ENCODE results near the gene NUMB. TPM values are rescaled to one million over a fixed set of nuclear protein-coding genes. Genes with fewer than 3 reads are reported as not detected.

Gene NUMB
- total RNA-seq, 4 donors from 2014 or later, result 27.7 to 52.8 (median 34.2) TPM

GRCh38 chr14:73307261-73307660 lies 151.1 kb downstream of the NUMB start:
- intact Hi-C loops (cut with DNase I), result no loop called here
- Histone ChIP-seq H3K27me3 (no peaks in the 10 kb centered on the region), H3K27ac (no peak overlapping the region), H3K9me3 (no peaks in the 10 kb centered on the region), H3K36me3 (no peaks in the 10 kb centered on the region), H3K4me3 (no peak overlapping the region), H3K4me1 (peaks cover 0 to 15% (median 0%) of the 10 kb centered on the region in 3 donors)
- no peak for TF ChIP-seq POLR2A (IDR thresholded peaks at IDR 0.05)
- TF ChIP-seq CTCF (IDR thresholded peaks at IDR 0.05), result no peak
- 93 to 95% methylated on average over 3 of the region's 3 CpGs for WGBS, 2 donors
- no peak for DNase-seq

GRCh38 chr14:73305499-73305898 lies 152.8 kb downstream of the NUMB start:
- H3K9me3 ChIP-seq, result no peaks in the 10 kb centered on the region
- no peak overlapping the region for H3K27ac ChIP-seq
- TF ChIP-seq POLR2A (IDR thresholded peaks at IDR 0.05), result no peak
- TF ChIP-seq CTCF (IDR thresholded peaks at IDR 0.05), result no peak
- intact Hi-C loops (cut with DNase I), result no loop called here
- no peak overlapping the region for H3K4me3 ChIP-seq
- peaks cover 0 to 5% (median 0%) of the 10 kb centered on the region in 3 donors for H3K4me1 ChIP-seq
- no peaks in the 10 kb centered on the region for H3K36me3 ChIP-seq
- no peaks in the 10 kb centered on the region for H3K27me3 ChIP-seq
- WGBS, 2 donors, result 62 to 78% methylated on average over 3 of the region's 3 CpGs
- no peak for DNase-seq

GRCh38 chr14:73295198-73295796 lies 163.0 kb downstream of the NUMB start:
- Histone ChIP-seq H3K9me3 (no peaks in the 10 kb centered on the region), H3K27me3 (no peaks in the 10 kb centered on the region), H3K4me3 (no peak overlapping the region), H3K27ac (no peak overlapping the region), H3K36me3 (peaks cover 0 to 43% (median 0%) of the 10 kb centered on the region in 3 donors), H3K4me1 (peaks cover 0 to 2% (median 0%) of the 10 kb centered on the region in 3 donors)
- no peak for DNase-seq
- intact Hi-C loops (cut with DNase I), result loop anchor here (5.0 kb wide), 1 partner anchor 177 kb away; no protein-coding TSS in a partner anchor
- 56 to 82% methylated on average over 1 of the region's 1 CpG for WGBS, 2 donors
- peak; percentile 36 to 74 (median 66) for TF ChIP-seq CTCF (IDR thresholded peaks at IDR 0.05)
- no peak for TF ChIP-seq POLR2A (IDR thresholded peaks at IDR 0.05)

GRCh38 chr14:73293782-73294781 lies 164.3 kb downstream of the NUMB start:
- WGBS, 2 donors, result 87 to 94% methylated on average over 11 to 12 of the region's 12 CpGs
- Histone ChIP-seq H3K36me3 (peaks cover 0 to 50% (median 0%) of the 10 kb centered on the region in 3 donors), H3K4me3 (no peak overlapping the region), H3K27ac (no peak overlapping the region), H3K27me3 (no peaks in the 10 kb centered on the region), H3K4me1 (peaks cover 0 to 14% (median 0%) of the 10 kb centered on the region in 3 donors), H3K9me3 (no peaks in the 10 kb centered on the region)
- TF ChIP-seq POLR2A (IDR thresholded peaks at IDR 0.05), result no peak
- TF ChIP-seq CTCF (IDR thresholded peaks at IDR 0.05), result no peak
- DNase-seq, result no peak
- intact Hi-C loops (cut with DNase I), result no loop called here

- no peaks in the 10 kb centered on the region for H3K9me3 ChIP-seq
- peaks cover 0 to 71% (median 0%) of the 10 kb centered on the region in 3 donors for H3K36me3 ChIP-seq
- H3K27ac ChIP-seq, result peak overlapping the region in 3 of 4 donors; percentile 21 to 33 (median 22)
- intact Hi-C loops (cut with DNase I), result no loop called here
- TF ChIP-seq POLR2A (IDR thresholded peaks at IDR 0.05), result no peak
- TF ChIP-seq CTCF (IDR thresholded peaks at IDR 0.05), result no peak
- H3K4me1 ChIP-seq, result peaks cover 0 to 20% (median 0%) of the 10 kb centered on the region in 3 donors
- H3K4me3 ChIP-seq, result no peak overlapping the region
- 56 to 78% methylated on average over 4 of the region's 4 CpGs for WGBS, 2 donors
- H3K27me3 ChIP-seq, result no peaks in the 10 kb centered on the region
- DNase-seq, result no peak
Measured at GRCh38 chr14:73290279-73290678, 168.1 kb downstream of the NUMB start.
